ENCODE measurements around the gene LETM1.
"Not testable (repeated sequence)": the region's sequence is repeated elsewhere in the genome, so short reads cannot be mapped to it uniquely, and the experiment has no call there.

DNA sequence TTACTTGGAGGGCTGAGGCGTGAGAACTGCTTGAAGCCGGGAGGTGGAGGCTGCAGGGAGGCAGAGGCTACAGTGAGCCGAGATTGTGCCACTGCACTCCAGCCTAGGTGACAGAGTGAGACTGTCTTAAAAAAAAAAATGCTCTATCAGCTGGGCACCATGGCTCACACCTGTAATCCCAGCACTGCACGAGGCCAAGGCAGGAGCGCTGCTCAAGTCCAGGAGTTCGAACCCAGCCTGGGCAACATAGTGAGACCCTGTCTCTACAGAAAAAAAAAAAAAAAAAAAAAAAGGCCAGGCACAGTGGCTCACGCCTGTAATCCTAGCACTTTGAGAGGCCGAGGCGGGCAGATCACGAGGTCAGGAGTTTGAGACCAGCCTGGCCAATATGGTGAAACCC is 11.3 kb downstream of the LETM1 start:
- TF ChIP-seq, protein P1, sequence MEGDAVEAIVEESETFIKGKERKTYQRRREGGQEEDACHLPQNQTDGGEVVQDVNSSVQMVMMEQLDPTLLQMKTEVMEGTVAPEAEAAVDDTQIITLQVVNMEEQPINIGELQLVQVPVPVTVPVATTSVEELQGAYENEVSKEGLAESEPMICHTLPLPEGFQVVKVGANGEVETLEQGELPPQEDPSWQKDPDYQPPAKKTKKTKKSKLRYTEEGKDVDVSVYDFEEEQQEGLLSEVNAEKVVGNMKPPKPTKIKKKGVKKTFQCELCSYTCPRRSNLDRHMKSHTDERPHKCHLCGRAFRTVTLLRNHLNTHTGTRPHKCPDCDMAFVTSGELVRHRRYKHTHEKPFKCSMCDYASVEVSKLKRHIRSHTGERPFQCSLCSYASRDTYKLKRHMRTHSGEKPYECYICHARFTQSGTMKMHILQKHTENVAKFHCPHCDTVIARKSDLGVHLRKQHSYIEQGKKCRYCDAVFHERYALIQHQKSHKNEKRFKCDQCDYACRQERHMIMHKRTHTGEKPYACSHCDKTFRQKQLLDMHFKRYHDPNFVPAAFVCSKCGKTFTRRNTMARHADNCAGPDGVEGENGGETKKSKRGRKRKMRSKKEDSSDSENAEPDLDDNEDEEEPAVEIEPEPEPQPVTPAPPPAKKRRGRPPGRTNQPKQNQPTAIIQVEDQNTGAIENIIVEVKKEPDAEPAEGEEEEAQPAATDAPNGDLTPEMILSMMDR (IDR thresholded peaks at IDR 0.05) = not testable (repeated sequence)
- not testable (repeated sequence) for TF ChIP-seq POLR2AphosphoS5 (IDR thresholded peaks at IDR 0.05; ENCODE audit: insufficient read depth in 1 of 2, low read depth in 1 of 2)
